GM12864 (cell line): ENCODE results near the gene NACC1.

Experiments
- DNase-seq: peaks from one replicate; pipeline ENCODE4 v3.0.0-alpha.2; 2011; ENCODE audit warnings: low read depth
- H3K4me3 ChIP-seq: 2 replicates; pipeline ENCODE4 v1.5.1; 2011; ENCODE audit warnings: mild to moderate bottlenecking, low read depth, low read length, control low read depth
- TF ChIP-seq, protein P1 (sequence below): IDR thresholded peaks from 2 replicates; pipeline ENCODE4 v1.5.1; 2011; ENCODE audit warnings: low read depth, mild to moderate bottlenecking, moderate library complexity, low read length, control low read depth, inconsistent platforms; ENCODE audit errors: missing control alignments

Gene NACC1

DNA sequence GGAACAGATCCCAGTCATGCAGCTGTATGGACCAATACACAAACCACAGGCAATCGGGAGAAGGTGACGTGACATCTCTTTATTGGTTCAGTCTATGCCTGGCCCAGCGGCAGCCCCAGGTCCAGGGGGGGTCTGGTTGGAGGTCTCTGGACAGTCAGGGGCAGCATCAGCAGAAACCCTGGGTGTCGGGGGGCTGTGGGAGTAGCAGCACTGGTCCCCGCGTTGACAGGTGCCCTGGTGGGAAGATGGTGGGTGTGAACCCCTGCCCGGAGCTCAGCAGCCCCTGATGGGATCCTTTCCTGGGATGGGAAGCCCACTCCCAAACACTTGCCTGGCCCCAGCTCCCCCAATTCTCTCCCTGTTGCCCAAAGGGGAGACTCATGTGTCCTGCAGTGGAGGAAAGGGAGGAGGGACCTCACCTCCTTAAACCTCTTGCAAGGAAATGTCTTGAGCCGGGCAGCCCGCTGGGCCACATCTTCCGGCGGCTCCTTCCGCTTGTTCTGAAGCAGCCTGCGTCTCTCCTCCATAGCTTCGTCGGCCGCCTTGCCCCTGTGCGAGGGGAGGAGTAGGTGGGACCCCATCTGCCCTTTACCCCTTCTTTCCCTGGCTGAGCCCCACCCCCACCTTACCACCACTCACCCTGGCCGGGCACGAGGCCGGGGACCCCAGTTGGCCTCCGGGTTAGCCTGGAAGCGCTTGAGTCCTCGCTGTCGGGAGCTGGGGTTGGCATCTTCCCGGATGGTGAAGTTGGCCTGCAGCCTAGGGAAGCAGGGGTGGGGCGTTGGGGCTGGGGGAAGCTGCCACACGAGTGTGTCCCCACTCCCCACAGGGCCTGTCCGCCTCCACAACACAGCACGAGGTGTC, 13.0 kb upstream of the NACC1 start:
- TF ChIP-seq, protein P1, sequence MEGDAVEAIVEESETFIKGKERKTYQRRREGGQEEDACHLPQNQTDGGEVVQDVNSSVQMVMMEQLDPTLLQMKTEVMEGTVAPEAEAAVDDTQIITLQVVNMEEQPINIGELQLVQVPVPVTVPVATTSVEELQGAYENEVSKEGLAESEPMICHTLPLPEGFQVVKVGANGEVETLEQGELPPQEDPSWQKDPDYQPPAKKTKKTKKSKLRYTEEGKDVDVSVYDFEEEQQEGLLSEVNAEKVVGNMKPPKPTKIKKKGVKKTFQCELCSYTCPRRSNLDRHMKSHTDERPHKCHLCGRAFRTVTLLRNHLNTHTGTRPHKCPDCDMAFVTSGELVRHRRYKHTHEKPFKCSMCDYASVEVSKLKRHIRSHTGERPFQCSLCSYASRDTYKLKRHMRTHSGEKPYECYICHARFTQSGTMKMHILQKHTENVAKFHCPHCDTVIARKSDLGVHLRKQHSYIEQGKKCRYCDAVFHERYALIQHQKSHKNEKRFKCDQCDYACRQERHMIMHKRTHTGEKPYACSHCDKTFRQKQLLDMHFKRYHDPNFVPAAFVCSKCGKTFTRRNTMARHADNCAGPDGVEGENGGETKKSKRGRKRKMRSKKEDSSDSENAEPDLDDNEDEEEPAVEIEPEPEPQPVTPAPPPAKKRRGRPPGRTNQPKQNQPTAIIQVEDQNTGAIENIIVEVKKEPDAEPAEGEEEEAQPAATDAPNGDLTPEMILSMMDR: no peak
- no peak for DNase-seq
- H3K4me3 ChIP-seq: peak overlapping the region; percentile 70

DNA sequence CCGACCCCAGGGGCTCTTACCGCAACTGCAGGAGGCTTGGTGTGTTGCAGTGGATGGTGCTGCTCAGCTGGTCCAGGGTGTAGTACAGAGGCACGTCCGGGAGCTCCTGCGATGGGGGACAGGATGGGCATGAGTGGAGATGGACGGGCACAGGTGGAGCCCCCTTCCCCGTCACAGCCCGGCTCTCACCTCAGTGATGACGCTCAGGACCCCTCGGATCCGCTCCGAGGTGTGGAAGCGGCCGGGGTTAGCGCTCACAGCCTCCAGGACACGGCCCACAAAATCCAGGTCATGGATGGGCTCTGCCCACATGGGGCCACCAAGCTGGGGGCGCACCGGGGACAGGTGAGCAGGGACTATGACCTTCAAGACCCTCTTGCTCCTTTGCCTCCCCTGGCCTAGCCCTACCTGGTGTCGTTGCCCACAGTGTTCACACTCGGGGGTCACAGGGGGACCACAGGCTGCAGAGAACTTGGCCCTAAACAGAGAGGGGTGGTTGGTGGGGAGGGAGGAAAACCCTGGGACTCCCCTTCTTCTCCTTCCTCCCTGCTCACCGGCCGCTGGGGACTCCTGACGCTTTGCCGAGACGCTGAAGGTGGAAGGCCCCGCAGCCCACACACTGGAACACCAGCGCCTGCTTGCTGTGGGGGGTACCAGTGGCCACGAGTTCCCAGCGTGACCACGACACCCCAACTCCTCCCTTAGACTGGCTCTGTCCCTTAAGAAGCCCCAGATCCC, 8.5 kb upstream of the NACC1 start:
- H3K4me3 ChIP-seq: no peak overlapping the region
- DNase-seq: no peak
- TF ChIP-seq, protein P1: no peak

DNA sequence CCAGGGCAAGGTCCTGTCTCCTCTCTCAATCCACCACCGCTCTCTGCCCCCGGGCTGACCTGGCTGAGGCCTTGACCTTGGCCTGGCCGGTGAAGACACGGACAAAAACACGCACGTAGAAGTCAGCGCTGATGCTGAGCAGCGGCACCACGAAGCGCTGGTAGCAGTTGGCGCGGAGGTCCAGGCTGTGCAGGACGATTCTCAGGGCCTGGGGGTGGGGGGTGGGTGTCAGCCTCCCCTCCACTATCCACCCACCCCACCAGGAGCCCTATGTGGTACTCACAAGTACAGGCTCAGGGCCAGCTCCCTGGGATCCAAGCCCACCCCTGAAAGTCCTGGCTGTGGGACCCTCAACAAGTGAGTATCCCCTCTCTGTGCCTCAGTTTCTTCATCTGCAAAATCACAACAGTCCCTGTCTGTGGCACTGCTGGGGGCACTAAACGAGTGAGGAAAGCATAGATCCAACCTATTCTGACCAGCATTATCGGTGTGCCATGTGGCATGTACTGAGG, 7.9 kb upstream of the NACC1 start:
- no peak for DNase-seq
- no peak overlapping the region for H3K4me3 ChIP-seq
- TF ChIP-seq, protein P1: no peak

DNA sequence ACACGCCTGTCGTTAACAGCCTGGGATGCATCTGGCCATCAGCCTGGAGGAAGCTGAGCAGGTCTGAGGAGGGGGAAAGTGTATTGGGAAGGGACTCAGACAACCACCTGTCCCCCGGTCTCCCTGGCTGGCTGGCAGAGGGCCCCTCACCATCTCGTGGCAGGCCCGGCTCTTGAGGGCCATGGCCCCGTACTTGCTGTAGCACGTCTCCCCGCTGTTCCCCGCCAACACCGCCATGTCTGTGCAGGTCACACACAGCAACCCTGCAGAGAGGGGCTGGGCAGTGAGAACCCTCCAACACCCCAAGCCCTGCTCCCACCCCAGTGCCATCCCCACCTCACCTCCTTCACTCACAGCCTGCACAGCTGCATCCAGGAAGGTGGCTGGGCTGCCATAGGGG, 5.5 kb upstream of the NACC1 start:
- no peak overlapping the region for H3K4me3 ChIP-seq
- no peak for DNase-seq
- TF ChIP-seq, protein P1: no peak

DNA sequence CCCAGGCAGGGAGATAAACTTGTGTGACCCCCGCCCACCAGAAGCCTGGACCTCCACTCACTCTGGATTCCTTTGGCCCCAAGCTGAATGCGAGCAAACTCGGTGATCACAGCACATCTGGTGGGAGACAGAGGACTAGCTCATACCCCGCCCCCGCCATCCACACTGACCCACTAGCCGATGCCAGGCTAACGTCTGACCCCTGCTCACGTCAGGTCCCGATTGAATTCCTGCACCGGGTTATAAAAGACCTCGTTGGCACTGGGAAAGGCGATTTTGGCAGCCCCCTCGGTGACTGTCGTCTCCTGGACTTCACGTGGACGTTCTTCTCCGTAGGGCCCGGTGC, 2.2 kb upstream of the NACC1 start:
- TF ChIP-seq, protein P1: no peak
- no peak for DNase-seq
- H3K4me3 ChIP-seq: peak overlapping the region; percentile 81

DNA sequence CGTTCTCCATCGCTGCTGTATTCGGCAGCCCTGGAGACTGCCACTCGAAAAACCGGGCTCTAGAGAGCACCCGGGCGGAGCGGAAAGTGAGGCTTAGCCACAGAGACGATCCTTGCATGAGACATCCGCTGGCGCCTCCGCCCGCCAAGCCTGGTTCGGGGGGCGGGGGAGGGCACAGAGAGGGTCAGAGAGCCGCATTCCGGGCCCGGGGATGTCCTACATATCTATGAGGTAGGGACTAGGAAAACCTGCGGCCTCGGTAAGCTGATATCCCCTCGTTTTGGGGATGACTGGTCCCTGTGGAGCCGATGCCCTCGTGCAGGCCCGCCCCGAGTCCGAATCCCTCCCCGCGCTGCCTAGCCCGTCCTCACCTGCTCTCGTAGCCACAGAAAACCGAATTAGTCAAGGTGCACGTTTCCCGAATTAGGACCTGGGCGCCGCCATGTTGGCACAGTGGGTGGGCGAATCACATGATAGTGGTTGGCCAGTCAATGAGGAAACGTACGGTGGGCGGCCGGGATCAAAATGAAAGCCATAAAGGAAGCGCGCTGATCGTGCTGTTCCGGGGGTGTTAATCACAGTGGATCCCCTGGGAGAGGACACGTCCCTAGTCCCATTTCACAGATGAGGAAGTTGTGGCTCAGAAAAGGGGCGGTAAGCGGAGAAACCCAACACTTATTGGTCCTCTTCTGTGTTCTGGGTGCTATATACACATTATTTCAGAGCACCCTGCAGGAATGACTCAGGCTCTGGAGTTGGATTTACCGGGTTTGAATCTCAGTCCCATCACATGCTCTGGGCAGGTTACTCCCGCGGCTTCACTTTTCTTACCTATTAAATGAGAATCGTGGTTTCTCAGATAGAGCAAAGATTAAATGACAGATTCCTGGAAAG, 1.5 kb upstream of the NACC1 start, which contains the start of gene TRMT1:
TSS of gene TRMT1 (minus strand) at position 459 of the 894 bp plus-strand sequence. CDS start at position 118, 341 bp downstream.
- DNase-seq: peak; percentile 87
- TF ChIP-seq, protein P1: no peak
- H3K4me3 ChIP-seq: peak within 1 kb of the TSS; percentile 81
